SKM-1 (cell line): Measurements from ENCODE around the gene TFR2.

Experiments used
- DNase-seq: peaks from one replicate; lab custom pipeline; 2025; ENCODE audit not compliant: unreplicated experiment; lab: John Stamatoyannopoulos, UW

TFR2 gene

DNA sequence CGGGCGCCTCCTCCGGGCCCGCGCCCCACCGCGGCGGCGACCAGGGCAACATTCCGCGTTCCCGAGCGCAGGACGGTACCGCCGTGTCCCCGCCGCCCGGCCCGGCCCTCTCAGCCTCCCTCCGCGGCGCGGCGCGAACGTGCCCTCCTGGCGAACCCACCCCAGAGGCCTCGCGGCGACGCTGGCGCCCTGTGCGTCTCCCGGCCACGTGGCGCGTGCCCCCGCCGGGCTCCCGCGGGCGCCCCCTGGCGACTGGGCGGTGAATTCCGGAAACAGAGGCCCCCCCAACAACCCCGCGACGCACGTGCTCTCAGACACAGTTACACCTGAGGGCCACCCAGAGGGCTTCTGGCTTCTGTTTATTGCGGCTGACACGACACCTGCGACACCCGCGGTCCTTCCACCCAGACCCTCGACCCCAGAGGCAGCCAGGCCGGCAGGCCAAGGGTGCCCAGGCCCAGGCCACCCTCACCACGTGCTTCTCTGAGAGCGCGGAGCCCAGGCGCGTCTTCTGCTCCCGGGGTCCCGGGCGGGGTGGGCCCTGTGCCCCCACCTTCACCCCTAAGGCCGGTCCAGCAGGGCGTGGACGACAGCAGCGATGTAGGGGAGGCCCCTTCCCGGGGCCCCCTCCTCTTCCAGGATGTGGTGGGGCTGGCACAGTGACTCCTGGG is 67.5 kb downstream of the TFR2 start, which contains the start of gene SAP25:
Gene SAP25, minus strand, starts transcription at position 210 of the 671 bp plus-strand sequence. Its CDS starts 158 bp downstream, at position 52.
- no peak for DNase-seq

DNA sequence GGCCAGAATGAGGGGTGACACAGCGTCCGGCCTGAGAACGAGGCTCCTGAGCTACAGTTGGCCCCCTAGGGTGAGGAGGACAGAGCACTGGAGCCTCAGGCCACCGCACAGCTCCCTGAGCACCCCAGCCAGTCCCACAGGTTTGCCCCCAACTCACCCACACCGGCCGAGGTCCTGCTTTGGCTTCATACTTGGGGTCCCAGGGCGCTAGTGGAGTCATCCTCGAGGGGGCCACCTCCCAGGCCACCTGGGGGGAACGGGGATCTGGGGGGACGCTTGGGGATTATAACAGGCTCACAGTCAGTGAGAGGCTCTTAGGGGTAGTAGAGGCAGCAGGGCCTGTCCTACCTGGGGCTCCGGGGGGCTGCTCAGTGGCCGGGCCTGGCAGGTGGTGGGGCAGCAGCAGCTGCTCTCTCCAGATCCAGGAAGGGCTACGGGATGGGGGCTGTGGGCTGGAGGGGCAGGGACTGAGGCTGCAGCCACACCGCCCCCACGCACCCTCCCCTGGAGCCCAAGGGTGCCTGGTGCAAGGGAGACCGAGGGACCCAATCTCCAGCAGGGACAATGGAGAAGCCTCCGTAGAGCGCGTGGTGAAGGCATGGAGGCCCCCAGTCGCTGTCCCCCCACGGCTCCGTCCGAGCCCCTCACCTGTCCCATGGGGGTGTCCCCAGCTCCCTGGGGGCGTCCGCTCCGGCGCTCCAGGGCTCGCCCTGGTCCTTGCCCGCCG is 68.2 kb downstream of the TFR2 start:
- no peak for DNase-seq

DNA sequence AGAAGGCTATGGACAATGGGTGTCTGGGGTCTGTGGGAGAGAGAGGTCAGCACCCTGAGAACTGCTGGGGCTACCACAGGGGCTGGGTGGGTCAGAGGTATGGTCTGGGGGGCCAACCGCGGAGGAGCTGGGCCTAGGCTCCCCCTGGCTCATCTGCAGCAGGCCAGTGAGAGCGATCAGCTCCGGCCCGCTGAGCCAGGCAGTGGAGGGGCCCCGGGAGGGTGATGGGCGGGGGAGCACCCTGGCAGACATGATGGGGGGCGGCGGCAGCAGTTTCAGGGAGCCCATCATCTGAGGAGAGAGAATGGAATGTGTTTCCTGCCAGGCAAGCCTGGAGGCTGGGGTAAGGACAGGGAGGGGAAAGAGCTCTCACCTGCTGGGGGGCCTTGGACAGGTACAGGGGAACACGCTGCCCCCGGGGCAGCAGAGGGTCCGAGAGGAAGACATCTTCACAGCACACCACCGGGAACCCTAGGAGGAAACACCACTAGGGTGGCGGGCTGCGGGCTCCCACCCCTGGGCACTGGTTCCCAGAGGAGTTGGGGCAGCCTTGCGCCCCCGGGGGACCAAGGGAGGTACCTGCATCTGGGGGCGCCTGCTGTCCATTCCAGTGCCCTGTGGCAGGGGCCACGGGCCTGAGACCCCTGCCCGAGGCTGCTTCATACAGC is 68.9 kb downstream of the TFR2 start:
- no peak for DNase-seq

DNA sequence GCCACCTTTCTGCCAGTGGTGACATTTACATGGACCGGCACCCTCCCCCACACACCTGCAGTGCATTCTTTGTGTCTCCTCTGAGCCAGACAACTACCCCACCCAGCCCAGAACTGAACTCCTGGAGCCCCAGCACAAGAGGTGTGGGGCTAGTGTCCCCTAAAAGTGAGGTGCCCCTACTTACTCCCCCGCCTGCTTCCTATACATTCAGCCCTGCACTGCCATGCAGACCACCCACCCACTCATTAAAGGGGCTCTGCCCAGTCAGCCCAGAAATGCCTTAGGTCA is 69.6 kb downstream of the TFR2 start:
- no peak for DNase-seq

DNA sequence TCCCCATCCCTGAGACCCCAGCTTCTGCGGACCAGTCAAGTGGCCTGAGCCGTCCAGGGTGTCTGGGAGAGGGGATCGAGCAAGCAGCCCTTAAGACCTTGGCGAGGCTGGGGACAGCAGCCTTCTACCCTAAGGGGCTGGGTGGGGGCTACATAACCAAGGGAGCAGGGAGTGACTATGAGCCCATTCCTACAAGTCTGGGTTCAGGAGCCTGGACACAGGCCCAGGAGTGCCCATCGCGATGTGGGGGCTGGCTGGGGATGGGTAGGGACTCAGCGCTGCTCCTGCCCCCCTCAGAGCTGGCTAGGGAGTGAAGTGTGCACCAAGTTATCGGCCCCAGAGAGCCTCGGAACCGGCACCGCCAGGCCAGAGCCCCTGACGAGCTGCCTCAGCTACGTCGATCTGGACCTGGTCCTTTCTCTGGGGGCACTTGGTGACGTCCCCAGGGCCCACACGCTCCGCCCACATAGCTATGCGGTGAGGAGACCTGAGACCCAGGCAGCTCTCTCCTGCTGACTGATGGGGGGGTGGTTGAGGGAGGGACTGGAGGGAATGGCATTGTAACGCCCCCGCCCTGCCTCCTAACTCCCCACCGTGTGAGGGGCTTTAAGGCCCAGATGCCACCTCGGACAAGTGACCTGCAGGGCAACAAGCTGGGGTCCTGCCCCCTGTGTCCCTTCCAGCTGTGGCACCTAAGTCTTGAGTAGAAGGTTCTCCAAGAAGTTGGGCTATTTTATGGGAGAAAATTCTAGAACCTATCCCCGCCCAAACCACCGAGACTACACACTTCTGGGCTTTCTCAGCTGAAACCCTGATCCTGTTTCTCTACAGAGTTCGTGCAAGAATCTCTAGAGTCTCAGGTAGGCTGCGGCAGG is 70.2 kb downstream of the TFR2 start:
- no peak for DNase-seq
